B cell (primary cell): Measurements from ENCODE around the gene ADAM19. TPM values are rescaled to one million over a fixed set of nuclear protein-coding genes. Genes with fewer than 3 reads are reported as not detected.

Experiments used
- ATAC-seq: fragments of 200-7000 bp; cut with Tn5 transposase; one replicate; pipeline ENCODE4 v1.10.0; 2021; ENCODE audit warnings: low read depth, mild to moderate bottlenecking, moderate number of reproducible peaks, moderate library complexity
- CTCF ChIA-PET: fragments of 350-600 bp; sonication (Branson Sonifier 250); formaldehyde crosslinking; loops from one replicate; lab custom pipeline; 2021; ENCODE audit warnings: antibody characterized with exemption, inconsistent platforms; lab: Charles Lee
- POLR2A ChIA-PET: fragments of 350-600 bp; sonication (Branson Sonifier 250); formaldehyde crosslinking; loops from one replicate; lab custom pipeline; 2021; ENCODE audit warnings: antibody characterized with exemption; lab: Charles Lee
- DNase-seq: peaks from one replicate; pipeline ENCODE4 v3.0.0; 2013
- H2AFZ ChIP-seq: 2 replicates; pipeline ENCODE4 v1.6.1; 2012; ENCODE audit warnings: mild to moderate bottlenecking, low read depth, low read length; ENCODE audit not compliant: insufficient read depth, poor library complexity, severe bottlenecking
- H3K27ac ChIP-seq, 2 donors: 1 replicate in 1 of 2; 2 replicates in 1 of 2; pipeline ENCODE4 v1.5.1; 2012 to 2013; ENCODE audit warnings: low read length in 2 of 2, mild to moderate bottlenecking in 2 of 2, moderate library complexity in 1 of 2
- H3K27me3 ChIP-seq, 4 experiments: fragments of 200-600 bp in 1 of 4; sonication (generic) in 1 of 4; replicated peaks in 1 of 4; 1 replicate in 2 of 4; 2 replicates in 2 of 4; pipeline versions ENCODE4 v1.6.1 to v1.7.0; 2013 to 2016; ENCODE audit warnings: low read length in 3 of 4, mild to moderate bottlenecking in 2 of 4, mixed read lengths in 1 of 4, moderate library complexity in 1 of 4; ENCODE audit not compliant: insufficient read depth in 4 of 4, control insufficient read depth in 3 of 4; ENCODE audit errors: control extremely low read depth in 1 of 4
- H3K36me3 ChIP-seq, 2 experiments: replicated peaks in 1 of 2; 1 replicate in 1 of 2; 2 replicates in 1 of 2; pipeline versions ENCODE4 v1.6.1 to v1.7.1; 2013; ENCODE audit warnings: low read length in 1 of 2; ENCODE audit not compliant: insufficient read depth in 2 of 2, control insufficient read depth in 1 of 2; ENCODE audit errors: control extremely low read depth in 1 of 2, extremely low read depth in 1 of 2
- H3K4me1 ChIP-seq, 2 donors: fragments of 200-600 bp in 1 of 2; sonication (generic) in 1 of 2; 1 replicate in 1 of 2; 2 replicates in 1 of 2; pipeline versions ENCODE4 v1.5.1 to v1.6.1; 2013 to 2017; ENCODE audit warnings: low read length in 2 of 2; ENCODE audit not compliant: control insufficient read depth in 2 of 2, insufficient read depth in 2 of 2
- H3K4me2 ChIP-seq: replicated peaks from 2 replicates; pipeline ENCODE3; 2012; ENCODE audit warnings: mild to moderate bottlenecking, low read depth, low read length; ENCODE audit not compliant: poor library complexity, severe bottlenecking
- H3K4me3 ChIP-seq, 5 experiments: fragments of 200-600 bp in 1 of 5; sonication (generic) in 1 of 5; 1 replicate in 3 of 5; 2 replicates in 2 of 5; pipeline versions ENCODE4 v1.5.1 to v1.7.0; 2011 to 2016; ENCODE audit warnings: low read length in 4 of 5, mild to moderate bottlenecking in 4 of 5, low read depth in 2 of 5, control low read depth in 1 of 5, moderate library complexity in 1 of 5; ENCODE audit not compliant: insufficient read depth in 1 of 5; ENCODE audit errors: control extremely low read depth in 1 of 5, extremely low read depth in 1 of 5
- H3K79me2 ChIP-seq: fragments of 200-600 bp; sonication (generic); one replicate; pipeline ENCODE4 v1.6.0; 2016; ENCODE audit warnings: low read length; ENCODE audit not compliant: control insufficient read depth, insufficient read depth
- H3K9ac ChIP-seq: fragments of 200-600 bp; sonication (generic); 2 replicates; pipeline ENCODE4 v1.6.1; 2017; ENCODE audit warnings: mild to moderate bottlenecking, low read length, moderate library complexity
- H3K9me3 ChIP-seq, 3 donors: one replicate each; pipeline versions ENCODE4 v1.6.1 to v1.7.1; 2013; ENCODE audit warnings: low read length in 2 of 3; ENCODE audit not compliant: control insufficient read depth in 2 of 3, insufficient read depth in 1 of 3; ENCODE audit errors: control extremely low read depth in 1 of 3
- H4K20me1 ChIP-seq: 2 replicates; pipeline ENCODE4 v1.6.0; 2012; ENCODE audit warnings: mild to moderate bottlenecking, low read length; ENCODE audit not compliant: insufficient read depth, control insufficient read depth, poor library complexity, severe bottlenecking
- H3K27ac Mint-ChIP-seq: one replicate; pipeline ENCODE4 v1.8.0; 2021; ENCODE audit warnings: mixed read lengths
- H3K27me3 Mint-ChIP-seq: one replicate; pipeline ENCODE4 v1.8.0; 2021; ENCODE audit warnings: mixed read lengths
- H3K4me1 Mint-ChIP-seq: one replicate; pipeline ENCODE4 v1.8.0; 2021; ENCODE audit warnings: mixed read lengths
- H3K4me3 Mint-ChIP-seq: one replicate; pipeline ENCODE4 v1.8.0; 2021; ENCODE audit warnings: mixed read lengths
- H3K9me3 Mint-ChIP-seq: one replicate; pipeline ENCODE4 v1.8.0; 2022; ENCODE audit warnings: mixed read lengths; ENCODE audit not compliant: insufficient read depth
- CTCF ChIP-seq: fragments of 200-600 bp; IDR thresholded peaks from one replicate; pipeline ENCODE4 v1.8.0; 2022; ENCODE audit warnings: antibody characterized with exemption, mild to moderate bottlenecking
- EZH2 ChIP-seq: IDR thresholded peaks from 2 replicates; pipeline ENCODE4 v1.6.1; 2012; ENCODE audit warnings: borderline replicate concordance, low read depth, mild to moderate bottlenecking, moderate library complexity, low read length; ENCODE audit not compliant: insufficient read depth, poor library complexity, severe bottlenecking
- WGBS: methylation state at CpG from one replicate; pipeline ENCODE4 v1.1.5; 2013; ENCODE audit warnings: missing lambda C conversion rate; ENCODE audit not compliant: insufficient coverage; 5-methylcytosine and 5-hydroxymethylcytosine counted together
- intact Hi-C: fragments of 100-400 bp; cut with micrococcal nuclease; formaldehyde crosslinking; loops from one replicate; pipeline ENCODE4 v1.10.0; 2022
- polyA plus RNA-seq: library from polyadenylated mRNA; depleted of rRNA; stranded (reverse); fragments of >200 nt; gene quantifications from 2 replicates; pipeline ENCODE4 v1.2.3, GENCODE V29; 2012
- total RNA-seq, 2 donors: library from RNA; stranded (reverse); fragments of 120-200 nt in 1 of 2; gene quantifications; 1 replicate in 1 of 2; 2 replicates in 1 of 2; pipeline versions ENCODE4 v1.2.3 to v1.2.4, GENCODE V29; 2013 to 2022

The ADAM19 gene
- total and polyA plus RNA-seq, 2 donors (not counting 1 experiment from before 2014, with no cell fraction given): 110 to 171 TPM

DNA sequence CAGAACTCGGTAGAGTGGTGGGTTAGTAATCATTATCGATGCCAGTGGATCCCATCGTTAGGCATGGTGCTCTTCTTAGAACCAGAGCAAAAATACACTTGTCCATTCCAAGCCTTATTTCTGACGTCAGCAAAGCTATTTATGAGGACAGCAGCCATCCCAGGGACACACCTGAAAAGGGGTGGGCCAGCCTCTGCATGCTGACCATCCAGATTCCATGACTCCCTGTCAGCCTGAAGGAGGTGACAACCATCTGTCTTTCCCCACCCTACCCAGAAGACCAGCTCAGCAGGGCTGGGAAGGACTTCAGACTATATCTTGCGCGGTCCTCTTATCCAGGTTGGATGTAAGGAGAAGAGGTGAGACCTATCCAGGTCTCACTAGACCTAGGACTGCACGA is 121.3 kb downstream of the ADAM19 start:
- WGBS: 98% methylated on average over 4 of the region's 7 CpGs
- H3K27me3 ChIP-seq: no peaks in the 10 kb centered on the region
- peaks cover 34 to 38% of the 10 kb centered on the region in 2 donors for H3K4me1 ChIP-seq
- no peaks in the 10 kb centered on the region for H3K9me3 ChIP-seq
- no peak overlapping the region for H3K27ac Mint-ChIP-seq
- CTCF ChIA-PET: interaction anchor here (1.5 to 2.5 kb wide), 3 partner anchors 13 to 265 kb away, joined by 4 to 8 read pairs (median 5); no protein-coding TSS in a partner anchor
- H3K79me2 ChIP-seq: no peaks in the 10 kb centered on the region
- H2AFZ ChIP-seq: no peak overlapping the region
- TF ChIP-seq CTCF (no peak), EZH2 (no peak)
- no peak overlapping the region for H3K4me3 Mint-ChIP-seq
- no peak overlapping the region for H3K4me3 ChIP-seq
- no peaks in the 10 kb centered on the region for H3K9me3 Mint-ChIP-seq
- no peaks in the 10 kb centered on the region for H3K36me3 ChIP-seq
- H3K9ac ChIP-seq: no peak overlapping the region
- H3K27me3 Mint-ChIP-seq: no peaks in the 10 kb centered on the region
- H4K20me1 ChIP-seq: no peaks in the 10 kb centered on the region
- no peak for ATAC-seq
- POLR2A ChIA-PET: interaction anchor here (0.7 kb wide), 1 partner anchor 309 kb away, joined by 3 read pairs; no protein-coding TSS in a partner anchor
- intact Hi-C loops: no loop called here
- no peak overlapping the region for H3K27ac ChIP-seq
- peaks cover 42% of the 10 kb centered on the region for H3K4me1 Mint-ChIP-seq
- H3K4me2 ChIP-seq: no peak overlapping the region
- no peak for DNase-seq

DNA sequence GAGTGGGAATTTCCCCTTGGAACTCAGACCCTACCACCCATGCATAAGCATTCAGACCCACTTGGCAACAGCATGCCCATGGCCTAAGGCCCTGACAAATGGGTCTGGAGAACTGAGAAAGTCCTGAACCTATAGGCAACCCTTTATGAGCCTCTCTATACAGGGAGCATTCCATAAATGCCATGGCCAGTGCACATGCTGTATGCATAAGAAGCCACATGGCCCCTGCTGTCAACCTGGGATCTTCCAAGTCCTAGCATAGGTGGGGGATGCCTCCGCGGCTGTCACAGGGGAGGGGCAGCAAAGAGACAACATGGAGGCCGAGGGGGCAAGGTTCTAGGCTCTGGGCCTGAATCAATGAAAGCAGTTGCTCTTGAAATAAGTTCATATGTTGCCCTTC is 123.8 kb downstream of the ADAM19 start:
- TF ChIP-seq EZH2 (no peak), CTCF (no peak)
- no peaks in the 10 kb centered on the region for H3K79me2 ChIP-seq
- ATAC-seq (no peak), DNase-seq (no peak)
- Mint-ChIP-seq H3K9me3 (no peaks in the 10 kb centered on the region), H3K27ac (no peak overlapping the region), H3K4me3 (no peak overlapping the region), H3K27me3 (no peaks in the 10 kb centered on the region), H3K4me1 (peaks cover 20% of the 10 kb centered on the region)
- no peak overlapping the region for H3K4me2 ChIP-seq
- no peak overlapping the region for H2AFZ ChIP-seq
- no peaks in the 10 kb centered on the region for H3K27me3 ChIP-seq
- POLR2A ChIA-PET: no interaction called here
- CTCF ChIA-PET: no interaction called here
- H3K4me3 ChIP-seq: no peak overlapping the region
- WGBS: 94% methylated on average over 2 of the region's 3 CpGs
- intact Hi-C loops: no loop called here
- no peak overlapping the region for H3K9ac ChIP-seq
- no peak overlapping the region for H3K27ac ChIP-seq
- H3K9me3 ChIP-seq: no peaks in the 10 kb centered on the region
- H3K4me1 ChIP-seq: peaks cover 12 to 16% of the 10 kb centered on the region in 2 donors
- H3K36me3 ChIP-seq: no peaks in the 10 kb centered on the region
- no peaks in the 10 kb centered on the region for H4K20me1 ChIP-seq
